ENCODE measurements around the gene PGA5. TPM values are rescaled to one million over a fixed set of nuclear protein-coding genes. Genes with fewer than 3 reads are reported as not detected.
A peak's percentile ranks its signal among the peaks of the same experiment; 100 is the strongest.

PGA5 gene
- total and polyA plus RNA-seq, 2 experiments from 2014 or later: 0.45 to 0.52 TPM

GRCh38 chr11:61193596-61193995 lies 47.4 kb upstream of the PGA5 start (continued):
- TF ChIP-seq ZNF462 (CRISPR knock-in tag; IDR thresholded peaks at IDR 0.05) (no peak), STAT1 (IDR thresholded peaks at IDR 0.05; ENCODE audit: unreplicated experiment) (no peak), POLR2AphosphoS5 (IDR thresholded peaks at IDR 0.05; ENCODE audit: low read depth) (no peak), ZNF331 (CRISPR knock-in tag; IDR thresholded peaks at IDR 0.05; ENCODE audit: low read depth) (no peak)

- H4K20me1 ChIP-seq (replicated peaks; ENCODE audit: insufficient read depth): no peaks in the 10 kb centered on the region
- Mint-ChIP-seq H3K27ac (no peak overlapping the region), H3K36me3 (ENCODE audit: low read depth) (no peaks in the 10 kb centered on the region), H3K4me3 (no peak overlapping the region), H3K4me1 (peaks cover 2% of the 10 kb centered on the region; the same call in 1 of the 3 replicates), H3K9me3 (peaks cover 7% of the 10 kb centered on the region; the same call in 2 of the 3 replicates), H3K27me3 (ENCODE audit: insufficient read depth, low read depth, poor library complexity) (peaks cover 9% of the 10 kb centered on the region)
- no peak overlapping the region for H3K27ac ChIP-seq (ENCODE audit: low read depth)
- no peaks in the 10 kb centered on the region for H3K36me3 ChIP-seq (ENCODE audit: insufficient read depth)
- H3F3A ChIP-seq (replicated peaks; ENCODE audit: low read depth): no peaks in the 10 kb centered on the region
- H3K4me2 ChIP-seq: no peak overlapping the region
- peak; percentile 5 for DNase-seq (ENCODE audit: low spot score)
- ATAC-seq: peak; percentile 68
- H3K4me1 ChIP-seq (ENCODE audit: insufficient read depth): no peaks in the 10 kb centered on the region
- H3K79me2 ChIP-seq (replicated peaks; ENCODE audit: insufficient read depth): no peaks in the 10 kb centered on the region
- H3K27me3 ChIP-seq (ENCODE audit: insufficient read depth): no peaks in the 10 kb centered on the region
- no peak overlapping the region for H3K4me3 ChIP-seq
- H3K9me2 ChIP-seq (ENCODE audit: insufficient read depth): no peaks in the 10 kb centered on the region
- peak overlapping the region; percentile 95; the same call in 1 of the 2 replicates for H2AFZ ChIP-seq
- no peak for TF ChIP-seq JUNB (IDR thresholded peaks at IDR 0.05; ENCODE audit: unreplicated experiment)
- no peak for TF ChIP-seq REST (IDR thresholded peaks at IDR 0.05; ENCODE audit: unreplicated experiment)
- TF ChIP-seq ZNF114 (CRISPR knock-in tag; IDR thresholded peaks at IDR 0.05): no peak
- no peak for TF ChIP-seq STAT1 (IDR thresholded peaks at IDR 0.05; ENCODE audit: unreplicated experiment)
- TF ChIP-seq EZH2phosphoT487 (IDR thresholded peaks at IDR 0.05; ENCODE audit: unreplicated experiment): no peak
Measured at GRCh38 chr11:61194169-61194671, 46.8 kb upstream of the PGA5 start.
